ENCODE results near the gene EDRF1. TPM values are rescaled to one million over a fixed set of nuclear protein-coding genes. Genes with fewer than 3 reads are reported as not detected.

Gene EDRF1
- total RNA-seq, 1 experiment from 2014 or later, result 32.9 TPM

DNA sequence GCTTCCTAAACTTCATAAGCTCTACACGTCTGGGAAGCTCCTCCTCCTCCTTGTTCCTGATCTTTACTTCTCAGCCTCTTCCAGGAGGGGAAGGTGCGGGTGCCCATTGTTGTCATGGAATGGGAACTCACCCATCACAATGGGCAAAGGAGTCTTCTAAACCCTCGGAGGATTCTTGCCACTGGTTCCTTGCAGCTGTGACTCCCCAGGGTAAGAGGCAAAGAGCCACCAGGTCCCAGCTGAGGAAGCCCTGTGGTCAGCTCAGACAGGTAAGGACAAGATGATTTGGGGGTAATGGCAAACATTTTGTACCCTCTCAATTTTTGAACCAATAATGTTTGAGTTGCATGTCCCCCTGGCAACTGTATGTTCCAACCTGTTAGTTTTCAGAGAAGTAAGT lies 36.4 kb upstream of the EDRF1 start, which contains the start of gene TEX36 (continued):
- TF ChIP-seq FOXP1 (CRISPR knock-in tag; IDR thresholded peaks at IDR 0.05; ENCODE audit: borderline replicate concordance) (no peak), CREB1 (CRISPR knock-in tag; IDR thresholded peaks at IDR 0.05) (no peak), RORB (CRISPR knock-in tag; IDR thresholded peaks at IDR 0.05) (no peak)
- TF ChIP-seq, protein P1, sequence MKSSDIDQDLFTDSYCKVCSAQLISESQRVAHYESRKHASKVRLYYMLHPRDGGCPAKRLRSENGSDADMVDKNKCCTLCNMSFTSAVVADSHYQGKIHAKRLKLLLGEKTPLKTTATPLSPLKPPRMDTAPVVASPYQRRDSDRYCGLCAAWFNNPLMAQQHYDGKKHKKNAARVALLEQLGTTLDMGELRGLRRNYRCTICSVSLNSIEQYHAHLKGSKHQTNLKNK (CRISPR knock-in tag; IDR thresholded peaks at IDR 0.05), result no peak

DNA sequence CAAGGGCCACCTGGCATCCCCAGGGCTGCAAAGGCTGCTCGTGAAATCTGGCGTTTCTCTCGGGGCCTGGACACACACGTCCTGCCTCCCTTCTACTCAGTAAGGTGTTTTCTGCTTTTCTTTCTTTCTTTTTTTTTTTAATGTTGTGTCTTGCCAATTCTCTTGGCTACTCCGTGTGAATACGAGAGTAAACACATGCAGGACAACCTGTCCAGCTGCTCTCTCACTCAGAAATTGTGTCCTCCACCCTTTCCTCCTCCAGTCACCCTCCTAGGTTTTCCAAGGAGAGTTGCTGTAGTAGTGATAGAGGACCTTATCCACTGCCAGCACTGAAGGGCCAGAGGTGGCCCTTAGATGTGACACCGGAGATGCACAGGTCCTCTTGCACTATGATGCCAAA lies 35.7 kb upstream of the EDRF1 start:
- peaks cover 3% of the 10 kb centered on the region for H3K27me3 Mint-ChIP-seq (ENCODE audit: low read depth)
- no peaks in the 10 kb centered on the region for H3K9me3 Mint-ChIP-seq
- ChIA-PET CTCF (no interaction called here), POLR2A (no interaction called here)
- no peaks in the 10 kb centered on the region for H3K36me3 Mint-ChIP-seq
- no peak overlapping the region for H3K27ac Mint-ChIP-seq
- TF ChIP-seq, protein P2, sequence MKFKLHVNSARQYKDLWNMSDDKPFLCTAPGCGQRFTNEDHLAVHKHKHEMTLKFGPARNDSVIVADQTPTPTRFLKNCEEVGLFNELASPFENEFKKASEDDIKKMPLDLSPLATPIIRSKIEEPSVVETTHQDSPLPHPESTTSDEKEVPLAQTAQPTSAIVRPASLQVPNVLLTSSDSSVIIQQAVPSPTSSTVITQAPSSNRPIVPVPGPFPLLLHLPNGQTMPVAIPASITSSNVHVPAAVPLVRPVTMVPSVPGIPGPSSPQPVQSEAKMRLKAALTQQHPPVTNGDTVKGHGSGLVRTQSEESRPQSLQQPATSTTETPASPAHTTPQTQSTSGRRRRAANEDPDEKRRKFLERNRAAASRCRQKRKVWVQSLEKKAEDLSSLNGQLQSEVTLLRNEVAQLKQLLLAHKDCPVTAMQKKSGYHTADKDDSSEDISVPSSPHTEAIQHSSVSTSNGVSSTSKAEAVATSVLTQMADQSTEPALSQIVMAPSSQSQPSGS (CRISPR knock-in tag; IDR thresholded peaks at IDR 0.05; ENCODE audit: borderline replicate concordance, low read depth), result no peak
- TF ChIP-seq, protein P3, sequence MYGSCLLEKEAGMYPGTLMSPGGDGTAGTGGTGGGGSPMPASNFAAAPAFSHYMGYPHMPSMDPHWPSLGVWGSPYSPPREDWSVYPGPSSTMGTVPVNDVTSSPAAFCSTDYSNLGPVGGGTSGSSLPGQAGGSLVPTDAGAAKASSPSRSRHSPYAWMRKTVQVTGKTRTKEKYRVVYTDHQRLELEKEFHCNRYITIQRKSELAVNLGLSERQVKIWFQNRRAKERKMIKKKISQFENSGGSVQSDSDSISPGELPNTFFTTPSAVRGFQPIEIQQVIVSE (CRISPR knock-in tag; IDR thresholded peaks at IDR 0.05; ENCODE audit: borderline replicate concordance), result no peak
- no peak for TF ChIP-seq ZBTB21 (CRISPR knock-in tag; IDR thresholded peaks at IDR 0.05; ENCODE audit: borderline replicate concordance)
- no peak for TF ChIP-seq TEAD1 (CRISPR knock-in tag; IDR thresholded peaks at IDR 0.05)
- no peak for TF ChIP-seq TP53 (CRISPR knock-in tag; IDR thresholded peaks at IDR 0.05)
- TF ChIP-seq ZNF416 (CRISPR knock-in tag; IDR thresholded peaks at IDR 0.05), result no peak
- TF ChIP-seq CREB1 (CRISPR knock-in tag; IDR thresholded peaks at IDR 0.05), result no peak
- TF ChIP-seq ZNF219 (CRISPR knock-in tag; IDR thresholded peaks at IDR 0.05; ENCODE audit: borderline replicate concordance), result no peak
- TF ChIP-seq TEAD4 (CRISPR knock-in tag; IDR thresholded peaks at IDR 0.05), result no peak
- TF ChIP-seq SMAD3 (CRISPR knock-in tag; IDR thresholded peaks at IDR 0.05; ENCODE audit: borderline replicate concordance), result no peak
- TF ChIP-seq, protein P4, sequence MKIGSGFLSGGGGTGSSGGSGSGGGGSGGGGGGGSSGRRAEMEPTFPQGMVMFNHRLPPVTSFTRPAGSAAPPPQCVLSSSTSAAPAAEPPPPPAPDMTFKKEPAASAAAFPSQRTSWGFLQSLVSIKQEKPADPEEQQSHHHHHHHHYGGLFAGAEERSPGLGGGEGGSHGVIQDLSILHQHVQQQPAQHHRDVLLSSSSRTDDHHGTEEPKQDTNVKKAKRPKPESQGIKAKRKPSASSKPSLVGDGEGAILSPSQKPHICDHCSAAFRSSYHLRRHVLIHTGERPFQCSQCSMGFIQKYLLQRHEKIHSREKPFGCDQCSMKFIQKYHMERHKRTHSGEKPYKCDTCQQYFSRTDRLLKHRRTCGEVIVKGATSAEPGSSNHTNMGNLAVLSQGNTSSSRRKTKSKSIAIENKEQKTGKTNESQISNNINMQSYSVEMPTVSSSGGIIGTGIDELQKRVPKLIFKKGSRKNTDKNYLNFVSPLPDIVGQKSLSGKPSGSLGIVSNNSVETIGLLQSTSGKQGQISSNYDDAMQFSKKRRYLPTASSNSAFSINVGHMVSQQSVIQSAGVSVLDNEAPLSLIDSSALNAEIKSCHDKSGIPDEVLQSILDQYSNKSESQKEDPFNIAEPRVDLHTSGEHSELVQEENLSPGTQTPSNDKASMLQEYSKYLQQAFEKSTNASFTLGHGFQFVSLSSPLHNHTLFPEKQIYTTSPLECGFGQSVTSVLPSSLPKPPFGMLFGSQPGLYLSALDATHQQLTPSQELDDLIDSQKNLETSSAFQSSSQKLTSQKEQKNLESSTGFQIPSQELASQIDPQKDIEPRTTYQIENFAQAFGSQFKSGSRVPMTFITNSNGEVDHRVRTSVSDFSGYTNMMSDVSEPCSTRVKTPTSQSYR (CRISPR knock-in tag; IDR thresholded peaks at IDR 0.05), result no peak
- TF ChIP-seq, protein P5, sequence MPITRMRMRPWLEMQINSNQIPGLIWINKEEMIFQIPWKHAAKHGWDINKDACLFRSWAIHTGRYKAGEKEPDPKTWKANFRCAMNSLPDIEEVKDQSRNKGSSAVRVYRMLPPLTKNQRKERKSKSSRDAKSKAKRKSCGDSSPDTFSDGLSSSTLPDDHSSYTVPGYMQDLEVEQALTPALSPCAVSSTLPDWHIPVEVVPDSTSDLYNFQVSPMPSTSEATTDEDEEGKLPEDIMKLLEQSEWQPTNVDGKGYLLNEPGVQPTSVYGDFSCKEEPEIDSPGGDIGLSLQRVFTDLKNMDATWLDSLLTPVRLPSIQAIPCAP (CRISPR knock-in tag; IDR thresholded peaks at IDR 0.05), result no peak
- TF ChIP-seq, protein P6, sequence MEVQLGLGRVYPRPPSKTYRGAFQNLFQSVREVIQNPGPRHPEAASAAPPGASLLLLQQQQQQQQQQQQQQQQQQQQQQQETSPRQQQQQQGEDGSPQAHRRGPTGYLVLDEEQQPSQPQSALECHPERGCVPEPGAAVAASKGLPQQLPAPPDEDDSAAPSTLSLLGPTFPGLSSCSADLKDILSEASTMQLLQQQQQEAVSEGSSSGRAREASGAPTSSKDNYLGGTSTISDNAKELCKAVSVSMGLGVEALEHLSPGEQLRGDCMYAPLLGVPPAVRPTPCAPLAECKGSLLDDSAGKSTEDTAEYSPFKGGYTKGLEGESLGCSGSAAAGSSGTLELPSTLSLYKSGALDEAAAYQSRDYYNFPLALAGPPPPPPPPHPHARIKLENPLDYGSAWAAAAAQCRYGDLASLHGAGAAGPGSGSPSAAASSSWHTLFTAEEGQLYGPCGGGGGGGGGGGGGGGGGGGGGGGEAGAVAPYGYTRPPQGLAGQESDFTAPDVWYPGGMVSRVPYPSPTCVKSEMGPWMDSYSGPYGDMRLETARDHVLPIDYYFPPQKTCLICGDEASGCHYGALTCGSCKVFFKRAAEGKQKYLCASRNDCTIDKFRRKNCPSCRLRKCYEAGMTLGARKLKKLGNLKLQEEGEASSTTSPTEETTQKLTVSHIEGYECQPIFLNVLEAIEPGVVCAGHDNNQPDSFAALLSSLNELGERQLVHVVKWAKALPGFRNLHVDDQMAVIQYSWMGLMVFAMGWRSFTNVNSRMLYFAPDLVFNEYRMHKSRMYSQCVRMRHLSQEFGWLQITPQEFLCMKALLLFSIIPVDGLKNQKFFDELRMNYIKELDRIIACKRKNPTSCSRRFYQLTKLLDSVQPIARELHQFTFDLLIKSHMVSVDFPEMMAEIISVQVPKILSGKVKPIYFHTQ (CRISPR knock-in tag; IDR thresholded peaks at IDR 0.05), result no peak
- TF ChIP-seq, protein P7, sequence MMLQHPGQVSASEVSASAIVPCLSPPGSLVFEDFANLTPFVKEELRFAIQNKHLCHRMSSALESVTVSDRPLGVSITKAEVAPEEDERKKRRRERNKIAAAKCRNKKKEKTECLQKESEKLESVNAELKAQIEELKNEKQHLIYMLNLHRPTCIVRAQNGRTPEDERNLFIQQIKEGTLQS (CRISPR knock-in tag; conservative IDR thresholded peaks at IDR 0.05), result no peak
- TF ChIP-seq, protein P8, sequence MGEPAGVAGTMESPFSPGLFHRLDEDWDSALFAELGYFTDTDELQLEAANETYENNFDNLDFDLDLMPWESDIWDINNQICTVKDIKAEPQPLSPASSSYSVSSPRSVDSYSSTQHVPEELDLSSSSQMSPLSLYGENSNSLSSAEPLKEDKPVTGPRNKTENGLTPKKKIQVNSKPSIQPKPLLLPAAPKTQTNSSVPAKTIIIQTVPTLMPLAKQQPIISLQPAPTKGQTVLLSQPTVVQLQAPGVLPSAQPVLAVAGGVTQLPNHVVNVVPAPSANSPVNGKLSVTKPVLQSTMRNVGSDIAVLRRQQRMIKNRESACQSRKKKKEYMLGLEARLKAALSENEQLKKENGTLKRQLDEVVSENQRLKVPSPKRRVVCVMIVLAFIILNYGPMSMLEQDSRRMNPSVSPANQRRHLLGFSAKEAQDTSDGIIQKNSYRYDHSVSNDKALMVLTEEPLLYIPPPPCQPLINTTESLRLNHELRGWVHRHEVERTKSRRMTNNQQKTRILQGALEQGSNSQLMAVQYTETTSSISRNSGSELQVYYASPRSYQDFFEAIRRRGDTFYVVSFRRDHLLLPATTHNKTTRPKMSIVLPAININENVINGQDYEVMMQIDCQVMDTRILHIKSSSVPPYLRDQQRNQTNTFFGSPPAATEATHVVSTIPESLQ (CRISPR knock-in tag; IDR thresholded peaks at IDR 0.05), result no peak
- TF ChIP-seq, protein P9, sequence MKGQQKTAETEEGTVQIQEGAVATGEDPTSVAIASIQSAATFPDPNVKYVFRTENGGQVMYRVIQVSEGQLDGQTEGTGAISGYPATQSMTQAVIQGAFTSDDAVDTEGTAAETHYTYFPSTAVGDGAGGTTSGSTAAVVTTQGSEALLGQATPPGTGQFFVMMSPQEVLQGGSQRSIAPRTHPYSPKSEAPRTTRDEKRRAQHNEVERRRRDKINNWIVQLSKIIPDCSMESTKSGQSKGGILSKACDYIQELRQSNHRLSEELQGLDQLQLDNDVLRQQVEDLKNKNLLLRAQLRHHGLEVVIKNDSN (CRISPR knock-in tag; IDR thresholded peaks at IDR 0.05), result no peak
- no peak overlapping the region for H3K4me3 Mint-ChIP-seq
- H3K4me1 Mint-ChIP-seq, result no peaks in the 10 kb centered on the region
- no peak for DNase-seq (ENCODE audit: low spot score)
- ATAC-seq, result no peak
